ENCODE measurements around the gene ZNF292.

DNA sequence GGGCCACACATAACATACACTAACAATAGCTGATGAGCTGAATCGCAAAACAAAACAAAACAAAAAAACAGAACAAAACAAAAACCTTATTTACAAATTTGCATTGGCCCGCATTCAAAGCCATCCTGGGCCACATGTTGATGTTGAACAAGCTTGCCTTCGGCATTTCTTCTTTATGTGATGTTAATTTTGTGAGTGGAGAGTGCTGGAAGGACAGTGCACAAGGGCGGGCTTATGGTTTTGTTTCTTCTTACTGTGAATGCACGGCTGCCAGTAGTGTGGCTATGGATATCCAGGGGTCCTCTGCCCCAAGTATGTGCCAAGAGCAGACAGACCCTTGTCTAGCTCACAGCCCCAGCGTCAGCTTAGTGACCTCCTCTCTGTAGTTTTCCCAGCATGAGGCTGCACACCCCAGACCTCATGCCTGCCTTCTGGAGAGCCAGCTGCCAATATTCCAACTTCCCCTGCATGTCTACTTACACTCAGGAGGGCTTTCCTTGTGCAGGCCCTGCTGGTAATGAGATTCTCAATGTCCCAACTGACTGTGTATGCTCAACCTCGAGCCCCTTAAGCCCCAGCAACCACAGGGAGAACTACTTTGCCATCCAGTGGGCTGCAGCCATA lies 24.9 kb downstream of the ZNF292 start:
- TF ChIP-seq, protein P1, sequence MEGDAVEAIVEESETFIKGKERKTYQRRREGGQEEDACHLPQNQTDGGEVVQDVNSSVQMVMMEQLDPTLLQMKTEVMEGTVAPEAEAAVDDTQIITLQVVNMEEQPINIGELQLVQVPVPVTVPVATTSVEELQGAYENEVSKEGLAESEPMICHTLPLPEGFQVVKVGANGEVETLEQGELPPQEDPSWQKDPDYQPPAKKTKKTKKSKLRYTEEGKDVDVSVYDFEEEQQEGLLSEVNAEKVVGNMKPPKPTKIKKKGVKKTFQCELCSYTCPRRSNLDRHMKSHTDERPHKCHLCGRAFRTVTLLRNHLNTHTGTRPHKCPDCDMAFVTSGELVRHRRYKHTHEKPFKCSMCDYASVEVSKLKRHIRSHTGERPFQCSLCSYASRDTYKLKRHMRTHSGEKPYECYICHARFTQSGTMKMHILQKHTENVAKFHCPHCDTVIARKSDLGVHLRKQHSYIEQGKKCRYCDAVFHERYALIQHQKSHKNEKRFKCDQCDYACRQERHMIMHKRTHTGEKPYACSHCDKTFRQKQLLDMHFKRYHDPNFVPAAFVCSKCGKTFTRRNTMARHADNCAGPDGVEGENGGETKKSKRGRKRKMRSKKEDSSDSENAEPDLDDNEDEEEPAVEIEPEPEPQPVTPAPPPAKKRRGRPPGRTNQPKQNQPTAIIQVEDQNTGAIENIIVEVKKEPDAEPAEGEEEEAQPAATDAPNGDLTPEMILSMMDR (IDR thresholded peaks at IDR 0.05): no peak
- TF ChIP-seq POLR2A (IDR thresholded peaks at IDR 0.05): no peak
